H1 (cell line): ENCODE measurements around the gene APOL1. TPM values are rescaled to one million over a fixed set of nuclear protein-coding genes. Genes with fewer than 3 reads are reported as not detected.

Source experiments
- CTCF ChIA-PET: fragments of 300-600 bp; sonication (Branson Sonifier 250); formaldehyde crosslinking; loops from one replicate; lab custom pipeline; 2021; ENCODE audit not compliant: partially characterized antibody; lab: Charles Lee
- POLR2A ChIA-PET: fragments of 300-600 bp; sonication (Branson Sonifier 250); formaldehyde crosslinking; loops from one replicate; lab custom pipeline; 2021; ENCODE audit warnings: inconsistent platforms; ENCODE audit not compliant: partially characterized antibody; lab: Charles Lee
- DNase-seq, 2 experiments: peaks; one replicate each; pipeline versions ENCODE4 v3.0.0 to v3.0.0-alpha.2; 2010 to 2022; ENCODE audit warnings: low spot score in 2 of 2, low read depth in 1 of 2, mixed read lengths in 1 of 2
- FAIRE-seq: peaks from 2 replicates; lab custom pipeline; 2011; peaks lifted over from hg19 to GRCh38; lab: Jason Lieb, UNC
- H2AFZ ChIP-seq: 2 replicates; pipeline ENCODE4 v1.8.1; 2012; ENCODE audit warnings: low read length, inconsistent platforms
- H2AK5ac ChIP-seq: 2 replicates; pipeline ENCODE4 v1.6.1; 2013; ENCODE audit warnings: low read depth, low read length
- H2BK120ac ChIP-seq: replicated peaks from 2 replicates; pipeline ENCODE3; 2013; ENCODE audit warnings: low read depth, low read length, inconsistent platforms
- H2BK12ac ChIP-seq: 2 replicates; pipeline ENCODE4 v1.6.1; 2013; ENCODE audit warnings: low read depth, low read length
- H2BK15ac ChIP-seq: 2 replicates; pipeline ENCODE4 v1.6.1; 2013; ENCODE audit warnings: low read length
- H2BK20ac ChIP-seq: 2 replicates; pipeline ENCODE4 v1.6.1; 2013; ENCODE audit warnings: low read length
- H2BK5ac ChIP-seq: 2 replicates; pipeline ENCODE4 v1.6.1; 2013; ENCODE audit warnings: low read depth, low read length
- H3K14ac ChIP-seq: 2 replicates; pipeline ENCODE4 v1.6.1; 2013; ENCODE audit warnings: inconsistent platforms; ENCODE audit not compliant: insufficient read length
- H3K18ac ChIP-seq: 2 replicates; pipeline ENCODE4 v1.6.1; 2013; ENCODE audit warnings: low read length; ENCODE audit errors: extremely low read depth
- H3K23ac ChIP-seq: 2 replicates; pipeline ENCODE4 v1.6.1; 2013; ENCODE audit warnings: inconsistent platforms; ENCODE audit not compliant: insufficient read length
- H3K23me2 ChIP-seq: 2 replicates; pipeline ENCODE4 v1.6.1; 2013; ENCODE audit warnings: low read depth, low read length
- H3K27ac ChIP-seq: 2 replicates; pipeline ENCODE4 v1.6.1; 2011; ENCODE audit warnings: low read depth, low read length, inconsistent platforms
- H3K27me3 ChIP-seq, 4 experiments: replicated peaks in 1 of 4; 1 replicate in 1 of 4; 2 replicates in 3 of 4; pipeline versions ENCODE4 v1.6.1 to v1.8.1; 2011 to 2013; ENCODE audit warnings: low read length in 3 of 4, mild to moderate bottlenecking in 3 of 4, inconsistent platforms in 2 of 4, mixed read lengths in 2 of 4, moderate library complexity in 1 of 4; ENCODE audit not compliant: control insufficient read depth in 3 of 4, insufficient read depth in 3 of 4; ENCODE audit errors: extremely low read depth in 1 of 4
- H3K36me3 ChIP-seq, 4 experiments: 2 replicates each; pipeline versions ENCODE4 v1.6.1 to v1.8.1; 2011 to 2013; ENCODE audit warnings: mild to moderate bottlenecking in 4 of 4, low read length in 3 of 4, moderate library complexity in 2 of 4, control low read depth in 1 of 4, inconsistent platforms in 1 of 4; ENCODE audit not compliant: insufficient read depth in 4 of 4, control insufficient read depth in 2 of 4
- H3K4ac ChIP-seq: replicated peaks from 2 replicates; pipeline ENCODE3; 2013; ENCODE audit warnings: low read length, low read depth, mixed read lengths, inconsistent platforms; ENCODE audit not compliant: insufficient read length
- H3K4me1 ChIP-seq, 4 experiments: replicated peaks in 1 of 4; 1 replicate in 1 of 4; 2 replicates in 3 of 4; pipeline versions ENCODE4 v1.6.1 to v1.8.1; 2011 to 2013; ENCODE audit warnings: low read length in 3 of 4, inconsistent platforms in 2 of 4, mixed read lengths in 1 of 4; ENCODE audit not compliant: insufficient read depth in 4 of 4, control insufficient read depth in 3 of 4
- H3K4me2 ChIP-seq, 2 experiments: 2 replicates each; pipeline versions ENCODE4 v1.6.1 to v1.8.1; 2011 to 2013; ENCODE audit warnings: low read depth in 2 of 2, low read length in 2 of 2, control low read depth in 1 of 2, inconsistent platforms in 1 of 2, mild to moderate bottlenecking in 1 of 2; ENCODE audit not compliant: insufficient read depth in 1 of 2
- H3K4me3 ChIP-seq, 4 experiments: fragments of 200-600, 300-600 bp in 1 of 4; sonication (generic), shearing (Covaris generic), sonication (Bioruptor Twin) in 1 of 4; 2 replicates each; pipeline versions ENCODE4 v1.5.1 to v1.8.1; 2011 to 2016; ENCODE audit warnings: low read length in 4 of 4, low read depth in 3 of 4, control low read depth in 2 of 4, inconsistent platforms in 2 of 4, mild to moderate bottlenecking in 2 of 4, mixed read lengths in 1 of 4, moderate library complexity in 1 of 4; ENCODE audit not compliant: insufficient read depth in 2 of 4; ENCODE audit errors: extremely low read depth in 1 of 4
- H3K56ac ChIP-seq: replicated peaks from 2 replicates; pipeline ENCODE3; 2013; ENCODE audit warnings: low read depth, mild to moderate bottlenecking, mixed read lengths, low read length, inconsistent platforms; ENCODE audit not compliant: insufficient read length
- H3K79me1 ChIP-seq: 2 replicates; pipeline ENCODE4 v1.6.1; 2013; ENCODE audit warnings: low read depth, low read length, control low read depth
- H3K79me2 ChIP-seq, 2 experiments: 2 replicates each; pipeline versions ENCODE4 v1.6.1 to v1.8.1; 2012 to 2013; ENCODE audit warnings: low read length in 2 of 2, mild to moderate bottlenecking in 2 of 2, inconsistent platforms in 1 of 2; ENCODE audit not compliant: insufficient read depth in 2 of 2, control insufficient read depth in 1 of 2
- H3K9ac ChIP-seq, 4 experiments: replicated peaks in 1 of 4; 1 replicate in 1 of 4; 2 replicates in 3 of 4; pipeline versions ENCODE4 v1.6.1 to v1.8.1; 2011 to 2013; ENCODE audit warnings: low read depth in 3 of 4, low read length in 3 of 4, control low read depth in 2 of 4, mild to moderate bottlenecking in 2 of 4, moderate library complexity in 2 of 4, inconsistent platforms in 1 of 4; ENCODE audit errors: extremely low read depth in 1 of 4
- H3K9me3 ChIP-seq, 2 experiments: 2 replicates each; pipeline versions ENCODE4 v1.6.1 to v1.8.1; 2012 to 2013; ENCODE audit warnings: mild to moderate bottlenecking in 2 of 2, moderate library complexity in 2 of 2, control low read depth in 1 of 2, inconsistent platforms in 1 of 2, low read depth in 1 of 2, low read length in 1 of 2, mixed read lengths in 1 of 2; ENCODE audit not compliant: insufficient read depth in 2 of 2
- H4K20me1 ChIP-seq, 2 experiments: replicated peaks in 1 of 2; 2 replicates each; pipeline versions ENCODE3 to v1.8.1; 2011 to 2013; ENCODE audit warnings: inconsistent platforms in 2 of 2, low read length in 2 of 2, mild to moderate bottlenecking in 1 of 2; ENCODE audit not compliant: insufficient read depth in 2 of 2, control insufficient read depth in 1 of 2
- H4K5ac ChIP-seq: 2 replicates; pipeline ENCODE4 v1.6.1; 2013; ENCODE audit warnings: low read length, low read depth, mixed read lengths, inconsistent platforms; ENCODE audit not compliant: insufficient read length
- H4K8ac ChIP-seq: 2 replicates; pipeline ENCODE4 v1.8.0; 2013; ENCODE audit warnings: mild to moderate bottlenecking, moderate library complexity, low read length, inconsistent platforms; ENCODE audit not compliant: insufficient read depth; ENCODE audit errors: extremely low read depth
- H4K91ac ChIP-seq: replicated peaks from 2 replicates; pipeline ENCODE3; 2013; ENCODE audit warnings: low read length, mixed read lengths, inconsistent platforms; ENCODE audit not compliant: insufficient read length
- BACH1 ChIP-seq: IDR thresholded peaks from 2 replicates; pipeline ENCODE4 v1.6.1; 2012; ENCODE audit warnings: low read length, improper control_type of control experiment
- RAD21 ChIP-seq, 2 experiments: IDR thresholded peaks in 1 of 2; conservative IDR thresholded peaks in 1 of 2; 2 replicates each; pipeline ENCODE4 v1.6.1; 2011; ENCODE audit warnings: low read depth in 2 of 2, low read length in 2 of 2, improper control_type of control experiment in 1 of 2, inconsistent platforms in 1 of 2, mild to moderate bottlenecking in 1 of 2, moderate library complexity in 1 of 2
- RBBP5 ChIP-seq: IDR thresholded peaks from 2 replicates; pipeline ENCODE4 v1.7.1; 2012; ENCODE audit warnings: low read depth, mild to moderate bottlenecking, inconsistent platforms, low read length, moderate library complexity, borderline replicate concordance
- SP1 ChIP-seq: IDR thresholded peaks from 2 replicates; pipeline ENCODE4 v1.6.1; 2011; ENCODE audit warnings: low read depth, low read length
- TAF1 ChIP-seq: IDR thresholded peaks from 2 replicates; pipeline ENCODE4 v1.6.1; 2011; ENCODE audit warnings: mild to moderate bottlenecking, low read depth, low read length
- WGBS, 2 experiments: shearing (Covaris generic) in 1 of 2; methylation state at CpG; one replicate each; pipeline versions ENCODE4 v1.1.6 to v1.1.7; 2013 to 2015; ENCODE audit warnings: low lambda C conversion rate in 2 of 2, mixed read lengths in 2 of 2, inconsistent platforms in 1 of 2, low coverage in 1 of 2, missing lambda C conversion rate in 1 of 2; ENCODE audit not compliant: insufficient replicate concordance in 2 of 2, insufficient coverage in 1 of 2, insufficient read length in 1 of 2; ENCODE audit errors: extremely low coverage in 1 of 2, missing lambda C conversion rate in 1 of 2; 5-methylcytosine and 5-hydroxymethylcytosine counted together
- polyA plus RNA-seq, 7 experiments: library from polyadenylated mRNA; depleted of rRNA in 3 of 7; stranded (reverse) in 5 of 7; unstranded in 2 of 7; fragments of >200 nt in 5 of 7; fragments of 200-250 nt in 2 of 7; gene quantifications; 1 replicate in 5 of 7; 2 replicates in 1 of 7; 4 replicates in 1 of 7; pipeline versions ENCODE4 v1.2.1 to v1.2.3, GENCODE V29; 2011 to 2013; ENCODE audit warnings: missing spikeins in 2 of 7, mixed read lengths in 2 of 7
- total RNA-seq: library from RNA; stranded (reverse); fragmentation: NEBNext Ultra II Directional; extraction: Animal tissue kit (Norgen Biotek cat#: 25700); gene quantifications from 2 replicates; pipeline ENCODE4 v1.2.1, GENCODE V29; 2021
- TF ChIP-seq, protein P1 (sequence below), 3 experiments: IDR thresholded peaks; 1 replicate in 2 of 3; 2 replicates in 1 of 3; pipeline versions ENCODE4 v1.5.1 to v1.6.1; 2011; ENCODE audit warnings: low read length in 3 of 3, mild to moderate bottlenecking in 3 of 3, inconsistent platforms in 2 of 3, low read depth in 1 of 3, moderate library complexity in 1 of 3; ENCODE audit not compliant: insufficient read depth in 1 of 3; ENCODE audit errors: control extremely low read depth in 1 of 3
- TF ChIP-seq, protein P2 (sequence below): IDR thresholded peaks from 2 replicates; pipeline ENCODE4 v1.6.1; 2012; ENCODE audit warnings: inconsistent platforms

The APOL1 gene
- total and polyA plus RNA-seq, 2 of the 8 experiments (the other 6 are each of a cell fraction or from before 2014, with no cell fraction given): not detected

- peak within 1 kb of the TSS; percentile 35 to 67 (median 40) for H3K4me3 ChIP-seq
- peak; percentile 77 to 83 for DNase-seq
- ChIA-PET POLR2A (interaction anchor here (0.6 to 1.9 kb wide), 9 partner anchors 9 to 242 kb away, joined by 3 to 8 read pairs (median 4); partner anchors contain the start of gene TXN2), CTCF (interaction anchor here (0.6 to 5.0 kb wide), 32 partner anchors 8 to 271 kb away, joined by 3 to 30 read pairs (median 6); partner anchors contain the start of genes APOL1 and APOL4)
- H3K56ac ChIP-seq: no peak within 1 kb of the TSS
- no peaks in the 10 kb centered on the region for H3K79me1 ChIP-seq
- peak within 1 kb of the TSS; percentile 43 for H2BK12ac ChIP-seq
- 12% methylated on average over 13 of the region's 13 CpGs; no CpG with 5 or more reads in 1 of the 2 experiments for WGBS, 2 experiments
- peak within 1 kb of the TSS; percentile 65 for H4K5ac ChIP-seq
- FAIRE-seq: peak; percentile 83
- no peak within 1 kb of the TSS for H2BK120ac ChIP-seq
- H3K4ac ChIP-seq: peak within 1 kb of the TSS; percentile 71
- no peaks in the 10 kb centered on the region for H3K27me3 ChIP-seq
- peak within 1 kb of the TSS in 3 of 4 experiments; percentile 52 to 56 (median 53); a peak in 5 of 7 replicates for H3K9ac ChIP-seq
- peak within 1 kb of the TSS; percentile 47; the same call in 1 of the 2 replicates for H3K27ac ChIP-seq
- H3K23me2 ChIP-seq: peaks cover 3% of the 10 kb centered on the region
- no peaks in the 10 kb centered on the region for H3K36me3 ChIP-seq
- peak within 1 kb of the TSS; percentile 52 for H4K91ac ChIP-seq
- peaks cover 0 to 5% of the 10 kb centered on the region in 2 experiments; a peak in 1 of 4 replicates for H3K79me2 ChIP-seq
- H3K4me2 ChIP-seq: peak within 1 kb of the TSS; percentile 71 to 91
- H2BK5ac ChIP-seq: peak within 1 kb of the TSS; percentile 82
- H3K18ac ChIP-seq: peak within 1 kb of the TSS; percentile 65
- H4K8ac ChIP-seq: peak within 1 kb of the TSS; percentile 22
- H2AK5ac ChIP-seq: peak within 1 kb of the TSS; percentile 65; the same call in 1 of the 2 replicates
- H3K14ac ChIP-seq: no peak within 1 kb of the TSS
- H2BK20ac ChIP-seq: no peak within 1 kb of the TSS
- H3K23ac ChIP-seq: no peak within 1 kb of the TSS
- no peaks in the 10 kb centered on the region for H4K20me1 ChIP-seq
- H3K9me3 ChIP-seq: no peaks in the 10 kb centered on the region
- peak within 1 kb of the TSS; percentile 73; the same call in 1 of the 2 replicates for H2BK15ac ChIP-seq
- H2AFZ ChIP-seq: peak within 1 kb of the TSS; percentile 94
- peaks cover 0 to 14% (median 9%) of the 10 kb centered on the region in 4 experiments; a peak in 6 of 7 replicates for H3K4me1 ChIP-seq
- TF ChIP-seq BACH1 (peak; percentile 62), RAD21 (IDR thresholded peaks at IDR 0.05 in 1 of 2, conservative IDR thresholded peaks at IDR 0.05 in 1 of 2; ENCODE audit: low read depth in 2 of 2, low read length in 2 of 2) (peak; percentile 51 to 58), SP1 (no peak), RBBP5 (peak; percentile 68; the same call in 1 of the 2 replicates), TAF1 (0 out of 2 replicates have a peak, but pooled peaks have one; percentile 41)
- TF ChIP-seq, protein P1, sequence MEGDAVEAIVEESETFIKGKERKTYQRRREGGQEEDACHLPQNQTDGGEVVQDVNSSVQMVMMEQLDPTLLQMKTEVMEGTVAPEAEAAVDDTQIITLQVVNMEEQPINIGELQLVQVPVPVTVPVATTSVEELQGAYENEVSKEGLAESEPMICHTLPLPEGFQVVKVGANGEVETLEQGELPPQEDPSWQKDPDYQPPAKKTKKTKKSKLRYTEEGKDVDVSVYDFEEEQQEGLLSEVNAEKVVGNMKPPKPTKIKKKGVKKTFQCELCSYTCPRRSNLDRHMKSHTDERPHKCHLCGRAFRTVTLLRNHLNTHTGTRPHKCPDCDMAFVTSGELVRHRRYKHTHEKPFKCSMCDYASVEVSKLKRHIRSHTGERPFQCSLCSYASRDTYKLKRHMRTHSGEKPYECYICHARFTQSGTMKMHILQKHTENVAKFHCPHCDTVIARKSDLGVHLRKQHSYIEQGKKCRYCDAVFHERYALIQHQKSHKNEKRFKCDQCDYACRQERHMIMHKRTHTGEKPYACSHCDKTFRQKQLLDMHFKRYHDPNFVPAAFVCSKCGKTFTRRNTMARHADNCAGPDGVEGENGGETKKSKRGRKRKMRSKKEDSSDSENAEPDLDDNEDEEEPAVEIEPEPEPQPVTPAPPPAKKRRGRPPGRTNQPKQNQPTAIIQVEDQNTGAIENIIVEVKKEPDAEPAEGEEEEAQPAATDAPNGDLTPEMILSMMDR (IDR thresholded peaks at IDR 0.05; ENCODE audit: control extremely low read depth in 1 of 3, insufficient read depth in 1 of 3, low read depth in 1 of 3, low read length in 3 of 3): peak; percentile 65 to 86 (median 82)
- TF ChIP-seq, protein P2, sequence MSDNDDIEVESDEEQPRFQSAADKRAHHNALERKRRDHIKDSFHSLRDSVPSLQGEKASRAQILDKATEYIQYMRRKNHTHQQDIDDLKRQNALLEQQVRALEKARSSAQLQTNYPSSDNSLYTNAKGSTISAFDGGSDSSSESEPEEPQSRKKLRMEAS: peak; percentile 80
These were observed 13.3 kb upstream of the APOL1 start, which contains the start of gene APOL2 for GRCh38 chr22:36239401-36240171. TSS of gene APOL2 (minus strand) at chr22:36239527. CDS start at chr22:36233162, 6,365 bp downstream.
